HCT116 (cell line): Measurements from ENCODE around the gene TCF12. TPM values are rescaled to one million over a fixed set of nuclear protein-coding genes. Genes with fewer than 3 reads are reported as not detected.

Source experiments
- ATAC-seq: fragments of 200-7000 bp; cut with Tn5 transposase; 2 replicates; pipeline ENCODE4 v1.9.1; 2020; ENCODE audit warnings: mild to moderate bottlenecking, moderate library complexity
- BruUV-seq: library from RNA; stranded (reverse); fragments of 400-500 nt; replicated peaks from 2 replicates; lab custom pipeline; 2021; lab: Mats Ljungman, UMichigan
- CTCF ChIA-PET: fragments of 300-600 bp; sonication (Branson Sonifier 250); formaldehyde crosslinking; loops from one replicate; lab custom pipeline; 2021; ENCODE audit warnings: antibody characterized with exemption; lab: Charles Lee
- POLR2A ChIA-PET: fragments of 300-600, 350-600 bp; sonication (Branson Sonifier 250); formaldehyde crosslinking; loops from one replicate; lab custom pipeline; 2021; ENCODE audit warnings: antibody characterized with exemption; lab: Charles Lee
- RAD21 ChIA-PET, 2 experiments: fragments of 300-600 bp; sonication (Branson Sonifier 250); formaldehyde crosslinking; loops; one replicate each; lab custom pipeline; 2023; ENCODE audit warnings: low total read pairs in 2 of 2; ENCODE audit not compliant: uncharacterized antibody in 2 of 2, unreplicated experiment in 2 of 2, low non-redundant PET in 1 of 2; lab: Charles Lee
- DNase-seq: peaks from one replicate; pipeline ENCODE4 v3.0.0-alpha.2; 2010; ENCODE audit warnings: low read depth, low spot score
- H2AFZ ChIP-seq: fragments of 200-600 bp; shearing (Covaris generic), sonication (generic); 2 replicates; pipeline ENCODE4 v1.6.1; 2017; ENCODE audit warnings: low read depth, mixed run types, mixed read lengths, antibody characterized with exemption, low read length; ENCODE audit not compliant: poor library complexity, severe bottlenecking
- H3K27ac ChIP-seq: 2 replicates; pipeline ENCODE4 v1.5.1; 2012; ENCODE audit warnings: low read depth, low read length
- H3K27me3 ChIP-seq: fragments of 200-600 bp; sonication (generic); 2 replicates; pipeline ENCODE4 v1.6.1; 2016; ENCODE audit warnings: mixed run types, low read length, mixed read lengths; ENCODE audit not compliant: insufficient read depth
- H3K36me3 ChIP-seq, 2 experiments: fragments of 200-500 bp in 1 of 2; fragments of 200-600 bp in 1 of 2; sonication (Bioruptor generic) in 1 of 2; sonication (generic) in 1 of 2; 2 replicates each; pipeline versions ENCODE4 v1.5.1 to v1.6.1; 2014 to 2016; ENCODE audit warnings: low read length in 2 of 2, inconsistent platforms in 1 of 2, mixed read lengths in 1 of 2, mixed run types in 1 of 2; ENCODE audit not compliant: insufficient read depth in 2 of 2, control insufficient read depth in 1 of 2
- H3K4me1 ChIP-seq, 2 experiments: fragments of 200-600 bp in 1 of 2; sonication (generic) in 1 of 2; 2 replicates each; pipeline versions ENCODE4 v1.5.1 to v1.6.1; 2012 to 2017; ENCODE audit warnings: low read length in 2 of 2, inconsistent platforms in 1 of 2, mild to moderate bottlenecking in 1 of 2, mixed read lengths in 1 of 2, mixed run types in 1 of 2, moderate library complexity in 1 of 2; ENCODE audit not compliant: insufficient read depth in 2 of 2, control insufficient read depth in 1 of 2
- H3K4me2 ChIP-seq: fragments of 200-600 bp; sonication (generic); 2 replicates; pipeline ENCODE4 v1.6.1; 2017; ENCODE audit warnings: mixed run types, low read length, mixed read lengths
- H3K4me3 ChIP-seq, 2 experiments: fragments of 200-600 bp in 1 of 2; sonication (generic) in 1 of 2; replicated peaks in 1 of 2; 2 replicates each; pipeline ENCODE4 v1.5.1; 2011 to 2016; ENCODE audit warnings: low read length in 2 of 2, control low read depth in 1 of 2, low read depth in 1 of 2, mild to moderate bottlenecking in 1 of 2, mixed read lengths in 1 of 2, mixed run types in 1 of 2
- H3K79me2 ChIP-seq: fragments of 200-600 bp; sonication (generic); 2 replicates; pipeline ENCODE4 v1.6.1; 2017; ENCODE audit warnings: mild to moderate bottlenecking, mixed run types, low read length, moderate library complexity, mixed read lengths; ENCODE audit not compliant: insufficient read depth
- H3K9ac ChIP-seq: fragments of 200-600 bp; sonication (generic); 2 replicates; pipeline ENCODE4 v1.6.1; 2016; ENCODE audit warnings: low read length, mixed read lengths
- H3K9me2 ChIP-seq: fragments of 200-600 bp; sonication (generic), shearing (Covaris generic); 2 replicates; pipeline ENCODE4 v1.6.1; 2017; ENCODE audit warnings: mixed run types, mild to moderate bottlenecking, moderate library complexity; ENCODE audit not compliant: insufficient read depth
- H3K9me3 ChIP-seq, 2 experiments: fragments of 200-500 bp in 1 of 2; fragments of 200-600 bp in 1 of 2; sonication (Bioruptor generic) in 1 of 2; sonication (generic) in 1 of 2; 2 replicates each; pipeline ENCODE4 v1.6.1; 2014 to 2017; ENCODE audit warnings: low read length in 2 of 2, mixed read lengths in 2 of 2, inconsistent platforms in 1 of 2, low read depth in 1 of 2, mild to moderate bottlenecking in 1 of 2, mixed run types in 1 of 2, moderate library complexity in 1 of 2; ENCODE audit not compliant: control insufficient read depth in 1 of 2, insufficient read depth in 1 of 2
- H4K20me1 ChIP-seq: fragments of 200-600 bp; sonication (generic), shearing (Covaris generic); 2 replicates; pipeline ENCODE4 v1.6.1; 2017; ENCODE audit warnings: mixed run types, mild to moderate bottlenecking, moderate library complexity; ENCODE audit not compliant: insufficient read depth
- CTCF ChIP-seq, 3 experiments: fragments of 200-600 bp in 1 of 3; sonication (generic) in 1 of 3; IDR thresholded peaks in 2 of 3; conservative IDR thresholded peaks in 1 of 3; 2 replicates each; pipeline ENCODE4 v1.5.1; 2012 to 2017; ENCODE audit warnings: low read depth in 2 of 3, low read length in 2 of 3, antibody characterized with exemption in 1 of 3, borderline replicate concordance in 1 of 3, control low read depth in 1 of 3, mild to moderate bottlenecking in 1 of 3, mixed read lengths in 1 of 3, mixed run types in 1 of 3, moderate library complexity in 1 of 3; ENCODE audit not compliant: insufficient read depth in 1 of 3
- EGR1 ChIP-seq: IDR thresholded peaks from 2 replicates; pipeline ENCODE4 v1.6.1; 2012; ENCODE audit warnings: low read depth
- ELF1 ChIP-seq: IDR thresholded peaks from 2 replicates; pipeline ENCODE4 v1.6.1; 2012; ENCODE audit warnings: low read depth, borderline replicate concordance
- EZH2 ChIP-seq: fragments of 200-600 bp; sonication (generic); IDR thresholded peaks from 2 replicates; pipeline ENCODE4 v1.6.1; 2017; ENCODE audit warnings: antibody characterized with exemption, mixed run types
- EZH2phosphoT487 ChIP-seq: fragments of 200-600 bp; IDR thresholded peaks from 2 replicates; pipeline ENCODE4 v1.6.1; 2018; ENCODE audit warnings: antibody characterized with exemption, borderline replicate concordance
- FOSL1 ChIP-seq: IDR thresholded peaks from 2 replicates; pipeline ENCODE4 v1.6.1; 2012; ENCODE audit warnings: low read depth
- JUND ChIP-seq: IDR thresholded peaks from 2 replicates; pipeline ENCODE4 v1.6.1; 2012
- POLR2A ChIP-seq: IDR thresholded peaks from 2 replicates; pipeline ENCODE4 v1.7.0; 2011; ENCODE audit warnings: borderline replicate concordance; ENCODE audit not compliant: insufficient read depth, insufficient read length; ENCODE audit errors: extremely low read depth
- POLR2AphosphoS5 ChIP-seq: IDR thresholded peaks from 2 replicates; pipeline ENCODE4 v1.6.1; 2011; ENCODE audit warnings: mild to moderate bottlenecking, low read depth, low read length, moderate library complexity
- RAD21 ChIP-seq: IDR thresholded peaks from 2 replicates; pipeline ENCODE4 v1.6.1; 2012; ENCODE audit warnings: low read depth, mild to moderate bottlenecking
- SIN3A ChIP-seq: IDR thresholded peaks from 2 replicates; pipeline ENCODE4 v1.6.1; 2012; ENCODE audit warnings: low read depth
- SP1 ChIP-seq: IDR thresholded peaks from 2 replicates; pipeline ENCODE4 v1.6.1; 2012; ENCODE audit warnings: low read depth
- TCF7L2 ChIP-seq: IDR thresholded peaks from 2 replicates; pipeline ENCODE4 v1.7.0; 2011; ENCODE audit warnings: borderline replicate concordance, inconsistent platforms; ENCODE audit not compliant: insufficient read depth, insufficient read length; ENCODE audit errors: extremely low read depth
- intact Hi-C: fragments of 100-400 bp; cut with micrococcal nuclease; formaldehyde crosslinking; loops from 2 replicates; pipeline ENCODE4 v1.10.0; 2022
- total RNA-seq: library from RNA; stranded (reverse); gene quantifications from one replicate; pipeline ENCODE4 v1.2.1, GENCODE V29; 2021; ENCODE audit not compliant: unreplicated experiment
- TF ChIP-seq, protein P1 (sequence below): IDR thresholded peaks from 2 replicates; pipeline ENCODE4 v1.6.1; 2012; ENCODE audit warnings: low read depth
- TF ChIP-seq, protein P2 (sequence below): IDR thresholded peaks from 2 replicates; pipeline ENCODE4 v1.6.1; 2012
- TF ChIP-seq, protein P3 (sequence below): IDR thresholded peaks from 2 replicates; pipeline ENCODE4 v1.6.1; 2012
- TF ChIP-seq, protein P4 (sequence below): IDR thresholded peaks from 2 replicates; pipeline ENCODE4 v1.6.1; 2011; ENCODE audit warnings: mild to moderate bottlenecking, low read length, moderate library complexity; ENCODE audit not compliant: insufficient replicate concordance; ENCODE audit errors: extremely low read depth

TCF12 gene
- total RNA-seq, 1 experiment from 2014 or later, result 71.6 TPM

GRCh38 chr15:57326196-57326595 lies 407.8 kb downstream of the TCF12 start:
- H3K36me3 ChIP-seq, result no peaks in the 10 kb centered on the region
- H3K79me2 ChIP-seq, result no peaks in the 10 kb centered on the region
- H3K4me2 ChIP-seq, result no peak overlapping the region
- no peaks in the 10 kb centered on the region for H3K27me3 ChIP-seq
- no peak overlapping the region for H2AFZ ChIP-seq
- no peak overlapping the region for H3K27ac ChIP-seq
- no TSS peak for BruUV-seq
- intact Hi-C loops, result no loop called here
- TF ChIP-seq SP1, result no peak
- TF ChIP-seq, protein P1, sequence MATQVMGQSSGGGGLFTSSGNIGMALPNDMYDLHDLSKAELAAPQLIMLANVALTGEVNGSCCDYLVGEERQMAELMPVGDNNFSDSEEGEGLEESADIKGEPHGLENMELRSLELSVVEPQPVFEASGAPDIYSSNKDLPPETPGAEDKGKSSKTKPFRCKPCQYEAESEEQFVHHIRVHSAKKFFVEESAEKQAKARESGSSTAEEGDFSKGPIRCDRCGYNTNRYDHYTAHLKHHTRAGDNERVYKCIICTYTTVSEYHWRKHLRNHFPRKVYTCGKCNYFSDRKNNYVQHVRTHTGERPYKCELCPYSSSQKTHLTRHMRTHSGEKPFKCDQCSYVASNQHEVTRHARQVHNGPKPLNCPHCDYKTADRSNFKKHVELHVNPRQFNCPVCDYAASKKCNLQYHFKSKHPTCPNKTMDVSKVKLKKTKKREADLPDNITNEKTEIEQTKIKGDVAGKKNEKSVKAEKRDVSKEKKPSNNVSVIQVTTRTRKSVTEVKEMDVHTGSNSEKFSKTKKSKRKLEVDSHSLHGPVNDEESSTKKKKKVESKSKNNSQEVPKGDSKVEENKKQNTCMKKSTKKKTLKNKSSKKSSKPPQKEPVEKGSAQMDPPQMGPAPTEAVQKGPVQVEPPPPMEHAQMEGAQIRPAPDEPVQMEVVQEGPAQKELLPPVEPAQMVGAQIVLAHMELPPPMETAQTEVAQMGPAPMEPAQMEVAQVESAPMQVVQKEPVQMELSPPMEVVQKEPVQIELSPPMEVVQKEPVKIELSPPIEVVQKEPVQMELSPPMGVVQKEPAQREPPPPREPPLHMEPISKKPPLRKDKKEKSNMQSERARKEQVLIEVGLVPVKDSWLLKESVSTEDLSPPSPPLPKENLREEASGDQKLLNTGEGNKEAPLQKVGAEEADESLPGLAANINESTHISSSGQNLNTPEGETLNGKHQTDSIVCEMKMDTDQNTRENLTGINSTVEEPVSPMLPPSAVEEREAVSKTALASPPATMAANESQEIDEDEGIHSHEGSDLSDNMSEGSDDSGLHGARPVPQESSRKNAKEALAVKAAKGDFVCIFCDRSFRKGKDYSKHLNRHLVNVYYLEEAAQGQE, result no peak
- TF ChIP-seq ELF1, result no peak
- TF ChIP-seq RAD21, result no peak
- TF ChIP-seq, protein P2, sequence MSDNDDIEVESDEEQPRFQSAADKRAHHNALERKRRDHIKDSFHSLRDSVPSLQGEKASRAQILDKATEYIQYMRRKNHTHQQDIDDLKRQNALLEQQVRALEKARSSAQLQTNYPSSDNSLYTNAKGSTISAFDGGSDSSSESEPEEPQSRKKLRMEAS, result no peak
- TF ChIP-seq, protein P3, sequence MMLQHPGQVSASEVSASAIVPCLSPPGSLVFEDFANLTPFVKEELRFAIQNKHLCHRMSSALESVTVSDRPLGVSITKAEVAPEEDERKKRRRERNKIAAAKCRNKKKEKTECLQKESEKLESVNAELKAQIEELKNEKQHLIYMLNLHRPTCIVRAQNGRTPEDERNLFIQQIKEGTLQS, result no peak
- TF ChIP-seq FOSL1, result no peak
- no peak for TF ChIP-seq POLR2A
- TF ChIP-seq POLR2AphosphoS5, result no peak
- TF ChIP-seq SIN3A, result no peak
- TF ChIP-seq TCF7L2, result no peak
- no peak for TF ChIP-seq JUND
- no peak for TF ChIP-seq CTCF (IDR thresholded peaks at IDR 0.05 in 2 of 3, conservative IDR thresholded peaks at IDR 0.05 in 1 of 3; ENCODE audit: borderline replicate concordance in 1 of 3, insufficient read depth in 1 of 3, low read depth in 2 of 3, low read length in 2 of 3)
- TF ChIP-seq EZH2phosphoT487, result no peak
- no peak for TF ChIP-seq EZH2
- no peak for TF ChIP-seq EGR1
- TF ChIP-seq, protein P4, sequence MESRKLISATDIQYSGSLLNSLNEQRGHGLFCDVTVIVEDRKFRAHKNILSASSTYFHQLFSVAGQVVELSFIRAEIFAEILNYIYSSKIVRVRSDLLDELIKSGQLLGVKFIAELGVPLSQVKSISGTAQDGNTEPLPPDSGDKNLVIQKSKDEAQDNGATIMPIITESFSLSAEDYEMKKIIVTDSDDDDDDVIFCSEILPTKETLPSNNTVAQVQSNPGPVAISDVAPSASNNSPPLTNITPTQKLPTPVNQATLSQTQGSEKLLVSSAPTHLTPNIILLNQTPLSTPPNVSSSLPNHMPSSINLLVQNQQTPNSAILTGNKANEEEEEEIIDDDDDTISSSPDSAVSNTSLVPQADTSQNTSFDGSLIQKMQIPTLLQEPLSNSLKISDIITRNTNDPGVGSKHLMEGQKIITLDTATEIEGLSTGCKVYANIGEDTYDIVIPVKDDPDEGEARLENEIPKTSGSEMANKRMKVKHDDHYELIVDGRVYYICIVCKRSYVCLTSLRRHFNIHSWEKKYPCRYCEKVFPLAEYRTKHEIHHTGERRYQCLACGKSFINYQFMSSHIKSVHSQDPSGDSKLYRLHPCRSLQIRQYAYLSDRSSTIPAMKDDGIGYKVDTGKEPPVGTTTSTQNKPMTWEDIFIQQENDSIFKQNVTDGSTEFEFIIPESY, result no peak
- no peaks in the 10 kb centered on the region for H4K20me1 ChIP-seq
- H3K9me2 ChIP-seq, result no peaks in the 10 kb centered on the region
- RAD21 ChIA-PET, result no interaction called here
- no peaks in the 10 kb centered on the region for H3K9me3 ChIP-seq
- H3K9ac ChIP-seq, result no peak overlapping the region
- POLR2A ChIA-PET, result no interaction called here
- peaks cover 11 to 21% of the 10 kb centered on the region in 2 experiments for H3K4me1 ChIP-seq
- ATAC-seq, result no peak
- H3K4me3 ChIP-seq, result no peak overlapping the region
- no peak for DNase-seq
- CTCF ChIA-PET, result interaction anchor here (0.7 kb wide), 2 partner anchors 15 to 20 kb away, joined by 3 to 4 read pairs; no protein-coding TSS in a partner anchor
